IPS-20b (cell line): ENCODE results near the gene AFG1L.
A peak's percentile ranks its signal among the peaks of the same experiment; 100 is the strongest.

ENCODE experiments used
- H3K27ac ChIP-seq: one replicate; pipeline ENCODE4 v1.5.1; 2013; ENCODE audit warnings: low read length
- H3K27me3 ChIP-seq: 2 replicates; pipeline ENCODE4 v1.6.1; 2013; ENCODE audit warnings: mild to moderate bottlenecking, low read length, inconsistent platforms; ENCODE audit not compliant: insufficient read depth
- H3K36me3 ChIP-seq: 2 replicates; pipeline ENCODE4 v1.6.1; 2013; ENCODE audit warnings: low read depth, mild to moderate bottlenecking, inconsistent platforms, low read length, moderate library complexity; ENCODE audit not compliant: insufficient read depth
- H3K4me1 ChIP-seq: 2 replicates; pipeline ENCODE4 v1.6.1; 2013; ENCODE audit warnings: mild to moderate bottlenecking, control low read depth, inconsistent platforms, low read length, moderate library complexity; ENCODE audit not compliant: insufficient read depth
- H3K4me3 ChIP-seq: 2 replicates; pipeline ENCODE4 v1.5.1; 2013; ENCODE audit warnings: mild to moderate bottlenecking, low read length, inconsistent platforms
- H3K9ac ChIP-seq: 2 replicates; pipeline ENCODE4 v1.6.1; 2013; ENCODE audit warnings: low read depth, mild to moderate bottlenecking, inconsistent platforms, low read length, moderate library complexity
- H3K9me3 ChIP-seq: 2 replicates; pipeline ENCODE4 v1.6.1; 2013; ENCODE audit warnings: mild to moderate bottlenecking, low read depth, low read length, inconsistent platforms; ENCODE audit not compliant: insufficient read depth

Gene AFG1L

DNA sequence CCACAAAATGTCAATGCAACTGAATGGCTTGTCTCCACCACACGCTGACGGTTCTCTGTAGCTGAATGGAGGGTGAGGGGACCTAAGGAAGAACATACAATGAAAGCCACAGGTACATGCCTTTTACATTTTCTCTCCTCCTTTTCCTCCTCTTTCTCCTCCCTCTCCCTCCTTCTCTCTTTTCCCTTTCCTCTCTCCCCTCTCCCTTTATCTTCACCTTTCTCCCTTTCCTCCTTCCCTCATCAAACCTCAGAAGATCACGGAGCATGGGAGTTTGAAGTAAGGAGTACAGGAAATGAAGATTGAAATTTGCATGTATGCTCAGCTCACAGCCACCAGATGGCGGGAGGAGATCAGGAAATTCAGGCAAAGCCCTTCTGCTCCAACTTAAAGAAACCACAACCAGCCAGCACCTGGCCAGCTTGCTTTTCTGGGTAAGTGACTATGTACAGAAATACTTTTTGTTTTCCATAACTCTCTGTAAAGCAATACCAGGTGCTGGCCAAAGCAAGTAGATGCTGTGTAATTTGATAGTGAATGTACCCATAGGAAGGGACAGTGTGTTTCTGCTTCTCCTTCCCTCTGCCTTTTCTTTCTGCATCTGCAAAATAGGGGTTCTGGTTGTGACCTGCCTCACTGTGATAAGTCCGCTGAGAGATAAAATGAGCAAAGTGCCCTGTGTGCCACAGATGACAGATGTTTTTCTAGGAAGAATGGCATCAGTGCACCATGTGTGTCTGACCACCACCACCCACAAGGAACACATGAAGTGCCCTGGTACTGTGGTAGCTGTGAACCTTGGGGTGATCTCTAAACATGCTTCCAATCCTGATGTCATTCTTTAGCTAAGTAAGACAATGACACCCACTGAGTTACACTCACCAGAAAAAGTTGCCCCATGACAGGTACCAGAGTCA lies 247.2 kb downstream of the AFG1L start:
- H3K9ac ChIP-seq = no peak overlapping the region
- H3K27me3 ChIP-seq = no peaks in the 10 kb centered on the region
- no peak overlapping the region for H3K4me3 ChIP-seq

DNA sequence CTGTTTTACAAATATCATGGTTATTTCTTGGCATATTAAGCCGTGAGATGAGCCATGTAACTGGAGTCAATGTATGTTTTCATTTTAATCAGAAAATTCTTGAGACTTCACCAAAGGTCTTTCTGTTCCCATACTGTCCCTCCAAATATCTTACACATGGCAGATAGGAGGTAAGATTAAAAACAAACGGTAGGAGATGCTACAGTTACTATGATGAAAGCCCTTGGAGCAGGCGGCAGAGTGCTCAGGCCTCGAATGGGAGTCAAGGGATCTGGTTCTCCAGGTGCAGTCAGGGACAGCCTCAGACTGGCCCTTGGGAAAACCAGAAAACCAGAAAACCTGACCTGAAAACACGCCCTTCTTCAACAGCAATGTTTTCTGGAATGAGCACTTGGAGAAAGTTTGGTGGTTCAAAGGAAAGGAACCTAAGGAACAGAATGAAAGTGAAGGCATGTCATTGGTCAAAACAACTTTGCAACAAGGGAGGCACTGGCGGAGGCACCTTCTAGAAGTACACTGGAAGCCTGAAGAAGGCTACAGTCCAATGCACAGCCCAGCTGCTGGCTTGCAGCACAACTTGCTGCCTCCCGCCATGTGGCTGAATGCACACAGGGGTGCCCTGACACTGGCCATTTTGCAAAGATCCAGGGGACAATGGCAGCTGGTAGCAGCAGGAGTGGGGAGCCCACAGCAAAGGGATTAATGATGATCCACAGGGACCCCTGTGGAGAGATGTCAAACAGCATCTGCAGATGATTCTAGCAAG lies 248.5 kb downstream of the AFG1L start:
- H3K9ac ChIP-seq = no peak overlapping the region
- no peaks in the 10 kb centered on the region for H3K27me3 ChIP-seq
- H3K4me3 ChIP-seq = no peak overlapping the region
- H3K36me3 ChIP-seq = no peaks in the 10 kb centered on the region
- no peaks in the 10 kb centered on the region for H3K4me1 ChIP-seq
- no peak overlapping the region for H3K27ac ChIP-seq
- no peaks in the 10 kb centered on the region for H3K9me3 ChIP-seq

More for the DNA sequence above, 247.2 kb downstream of the AFG1L start:
- H3K27ac ChIP-seq = no peak overlapping the region
- no peaks in the 10 kb centered on the region for H3K4me1 ChIP-seq
- no peaks in the 10 kb centered on the region for H3K36me3 ChIP-seq
- no peaks in the 10 kb centered on the region for H3K9me3 ChIP-seq

DNA sequence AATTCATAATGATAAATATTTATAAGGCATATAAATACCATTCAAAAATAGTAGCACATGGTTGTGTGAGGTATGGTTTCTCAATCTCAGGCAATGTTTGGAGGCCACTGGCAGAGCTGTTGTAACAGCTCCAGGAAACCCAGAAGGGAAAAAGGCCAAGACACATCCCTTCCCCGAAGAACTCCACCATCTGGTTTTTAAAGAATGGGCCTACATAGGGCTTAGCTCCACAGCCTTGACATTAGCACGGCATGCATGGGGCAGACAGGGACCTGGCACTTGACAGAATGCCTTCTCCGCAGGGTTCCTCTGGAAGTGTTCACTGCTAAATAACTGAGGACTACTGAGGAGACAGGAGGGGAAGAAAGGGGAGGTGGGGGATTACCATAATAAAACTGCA lies 249.8 kb downstream of the AFG1L start:
- Histone ChIP-seq H3K27me3 (no peaks in the 10 kb centered on the region), H3K36me3 (no peaks in the 10 kb centered on the region), H3K9ac (no peak overlapping the region), H3K27ac (no peak overlapping the region), H3K4me1 (no peaks in the 10 kb centered on the region), H3K9me3 (no peaks in the 10 kb centered on the region), H3K4me3 (no peak overlapping the region)

DNA sequence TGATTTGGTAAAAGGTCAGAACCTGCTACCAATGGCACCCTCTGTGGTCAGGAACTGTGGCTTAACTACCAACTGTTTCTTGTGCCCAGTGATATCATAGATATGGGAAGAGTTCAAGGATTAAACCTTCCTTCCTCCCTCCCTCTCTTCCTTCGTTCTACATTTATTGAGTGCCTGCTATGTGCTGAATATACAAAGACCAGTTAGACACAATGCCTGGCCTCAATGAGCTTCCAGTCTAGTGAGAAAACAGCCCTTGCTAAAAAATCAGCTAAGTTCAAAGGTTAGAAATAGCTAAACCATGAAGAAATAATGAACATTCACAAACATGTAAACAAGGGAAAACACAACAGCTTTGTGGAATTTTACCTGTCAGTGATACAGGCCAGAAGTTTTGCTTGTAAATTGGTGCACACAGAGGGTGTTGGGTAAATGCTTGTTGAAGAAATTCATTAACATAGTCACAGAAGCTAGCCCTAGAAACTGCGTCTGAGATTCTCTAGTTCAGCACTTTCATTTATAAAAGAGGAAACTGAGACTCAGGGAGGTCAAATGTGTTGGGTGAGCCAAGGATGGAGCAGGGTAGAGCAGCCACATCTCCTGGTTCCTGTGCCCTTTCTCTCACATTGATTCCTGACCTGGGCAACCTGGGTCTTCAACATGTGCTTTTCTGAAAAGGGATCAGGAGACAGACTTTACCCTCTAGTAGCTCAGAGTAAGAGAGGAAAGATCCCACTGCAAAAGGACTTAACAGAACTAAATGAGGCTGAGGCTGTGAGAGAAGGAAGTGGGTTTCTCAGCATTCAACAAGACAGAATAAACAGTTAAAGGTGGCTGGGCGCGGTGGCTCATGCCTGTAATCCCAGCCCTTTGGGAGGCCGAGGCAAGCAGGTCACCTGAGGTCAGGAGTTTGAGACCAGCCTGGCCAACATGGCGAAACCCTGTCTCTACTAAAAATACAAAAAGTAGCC lies 251.5 kb downstream of the AFG1L start:
- H3K36me3 ChIP-seq = no peaks in the 10 kb centered on the region
- no peak overlapping the region for H3K9ac ChIP-seq

DNA sequence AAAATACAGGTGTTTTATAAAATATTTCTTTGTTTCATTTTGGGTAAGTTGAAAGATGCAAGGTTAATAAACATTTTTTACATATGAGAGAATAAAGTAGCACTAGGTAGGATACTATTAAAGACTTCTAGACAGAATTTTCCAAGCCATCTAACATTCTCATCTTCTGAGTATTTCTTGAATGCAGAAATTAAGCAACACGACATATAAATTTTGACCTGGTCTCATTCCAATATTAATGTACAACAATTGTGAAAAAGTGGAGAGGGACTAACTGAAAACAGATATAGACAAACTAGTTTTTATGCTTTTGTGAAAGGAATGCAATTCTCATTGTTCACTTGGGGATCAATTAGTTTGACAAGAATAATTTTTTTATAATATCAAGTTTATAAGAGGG lies 254.4 kb downstream of the AFG1L start:
- Histone ChIP-seq H3K9me3 (no peaks in the 10 kb centered on the region), H3K4me1 (no peaks in the 10 kb centered on the region), H3K36me3 (no peaks in the 10 kb centered on the region), H3K4me3 (no peak overlapping the region), H3K27ac (no peak overlapping the region), H3K9ac (no peak overlapping the region), H3K27me3 (no peaks in the 10 kb centered on the region)

More for the DNA sequence above, 251.5 kb downstream of the AFG1L start:
- Histone ChIP-seq H3K4me1 (no peaks in the 10 kb centered on the region), H3K27ac (no peak overlapping the region), H3K9me3 (no peaks in the 10 kb centered on the region), H3K4me3 (no peak overlapping the region), H3K27me3 (no peaks in the 10 kb centered on the region)

DNA sequence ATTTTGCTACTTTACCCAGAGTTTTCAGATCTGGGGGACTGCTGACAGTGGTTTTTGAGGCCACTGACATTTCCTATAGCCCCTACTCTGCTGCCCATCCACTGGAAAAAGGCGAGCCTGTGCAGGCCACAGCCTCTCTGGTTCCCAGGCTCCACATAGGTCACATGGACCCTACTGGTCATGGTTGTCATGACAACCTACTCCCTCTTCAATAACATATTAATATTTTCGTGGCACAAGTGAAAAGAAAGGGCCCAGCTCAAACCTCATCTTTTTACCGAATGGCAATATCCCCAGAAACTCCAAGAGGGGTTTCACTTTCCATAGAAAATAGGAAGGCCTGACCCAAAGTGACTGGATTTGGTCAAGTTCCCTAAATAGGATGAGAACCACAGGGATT lies 254.9 kb downstream of the AFG1L start:
- Histone ChIP-seq H3K27ac (no peak overlapping the region), H3K4me1 (no peaks in the 10 kb centered on the region), H3K36me3 (no peaks in the 10 kb centered on the region), H3K4me3 (no peak overlapping the region), H3K9ac (no peak overlapping the region), H3K27me3 (peaks cover 4% of the 10 kb centered on the region; the same call in 1 of the 2 replicates), H3K9me3 (no peaks in the 10 kb centered on the region)

DNA sequence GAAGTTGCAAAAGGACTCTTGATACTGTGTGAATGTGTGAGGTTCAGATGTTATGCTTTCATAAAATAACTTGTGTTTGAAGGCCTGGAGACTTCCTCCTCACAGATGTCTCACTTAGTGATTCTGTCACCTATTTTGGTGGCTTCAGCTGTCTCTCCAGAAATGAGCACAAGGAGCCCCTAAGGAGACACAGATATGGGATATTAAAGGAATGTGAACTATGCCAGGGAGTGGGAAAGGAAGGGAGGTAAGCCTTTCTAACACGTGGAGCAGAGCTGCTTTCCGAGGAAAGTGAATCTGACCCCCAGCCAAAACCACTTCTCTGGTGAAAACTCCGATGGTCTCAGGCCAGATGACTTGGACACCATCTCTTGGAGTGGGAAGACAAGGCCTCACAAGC lies 255.4 kb downstream of the AFG1L start:
- Histone ChIP-seq H3K4me1 (no peaks in the 10 kb centered on the region), H3K9me3 (no peaks in the 10 kb centered on the region), H3K27me3 (peaks cover 9% of the 10 kb centered on the region), H3K27ac (no peak overlapping the region), H3K4me3 (no peak overlapping the region), H3K36me3 (no peaks in the 10 kb centered on the region), H3K9ac (no peak overlapping the region)

DNA sequence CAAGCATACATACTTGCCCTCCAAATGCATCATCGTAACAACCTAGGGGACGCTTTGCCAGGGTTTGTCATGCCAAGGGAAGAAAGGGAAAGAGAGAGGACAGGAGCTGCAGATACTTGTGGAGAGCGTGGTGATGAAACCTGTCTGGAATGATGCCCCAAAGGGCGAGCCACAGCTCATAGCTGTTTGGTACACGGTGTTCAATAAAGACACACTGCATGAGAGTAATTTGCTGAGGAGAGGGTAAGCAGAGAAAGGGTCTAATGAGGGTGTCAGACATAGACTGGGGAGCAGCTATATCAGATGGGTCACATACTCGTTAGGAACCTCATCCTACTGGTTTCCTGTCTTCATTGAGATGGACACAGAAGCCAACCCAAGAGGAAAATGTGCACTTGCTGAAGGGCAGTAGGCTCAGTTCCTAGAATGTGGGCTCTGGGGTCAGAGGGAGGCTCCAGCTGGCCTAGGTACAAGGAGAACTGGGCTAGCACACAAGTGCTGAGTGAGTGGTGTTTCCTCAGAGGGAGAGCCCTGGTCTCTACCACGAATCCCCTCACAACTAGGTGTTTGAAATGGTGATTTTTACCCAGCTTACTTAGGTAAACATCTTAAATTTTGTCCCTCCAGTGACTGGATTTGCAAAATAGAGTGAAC lies 260.7 kb downstream of the AFG1L start:
- Histone ChIP-seq H3K9ac (no peak overlapping the region), H3K27ac (no peak overlapping the region), H3K4me1 (peaks cover 7% of the 10 kb centered on the region; the same call in 1 of the 2 replicates), H3K4me3 (no peak overlapping the region), H3K36me3 (no peaks in the 10 kb centered on the region), H3K27me3 (peaks cover 36% of the 10 kb centered on the region), H3K9me3 (no peaks in the 10 kb centered on the region)

DNA sequence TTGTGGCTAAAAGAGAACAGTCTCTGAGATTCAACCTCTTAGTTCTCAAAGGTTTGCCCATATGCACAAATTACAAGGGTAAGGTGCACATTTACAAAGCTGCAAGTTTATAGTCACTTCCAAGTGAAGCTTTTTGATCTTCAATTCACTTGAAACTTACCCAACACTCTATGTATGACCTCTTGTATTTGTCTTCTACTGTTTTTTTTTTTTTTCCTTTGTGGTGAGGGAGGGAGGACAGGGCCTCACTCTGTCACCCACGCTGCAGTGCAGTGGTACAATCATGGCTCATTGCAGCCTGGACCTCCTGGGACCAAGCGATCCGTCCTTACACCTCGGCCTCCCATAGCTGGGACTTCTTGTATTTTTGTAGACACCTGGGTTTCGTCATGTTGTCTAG lies 261.4 kb downstream of the AFG1L start:
- Histone ChIP-seq H3K27me3 (peaks cover 36% of the 10 kb centered on the region), H3K36me3 (no peaks in the 10 kb centered on the region), H3K9ac (no peak overlapping the region), H3K27ac (no peak overlapping the region), H3K9me3 (no peaks in the 10 kb centered on the region), H3K4me1 (peaks cover 7% of the 10 kb centered on the region; the same call in 1 of the 2 replicates), H3K4me3 (no peak overlapping the region)

DNA sequence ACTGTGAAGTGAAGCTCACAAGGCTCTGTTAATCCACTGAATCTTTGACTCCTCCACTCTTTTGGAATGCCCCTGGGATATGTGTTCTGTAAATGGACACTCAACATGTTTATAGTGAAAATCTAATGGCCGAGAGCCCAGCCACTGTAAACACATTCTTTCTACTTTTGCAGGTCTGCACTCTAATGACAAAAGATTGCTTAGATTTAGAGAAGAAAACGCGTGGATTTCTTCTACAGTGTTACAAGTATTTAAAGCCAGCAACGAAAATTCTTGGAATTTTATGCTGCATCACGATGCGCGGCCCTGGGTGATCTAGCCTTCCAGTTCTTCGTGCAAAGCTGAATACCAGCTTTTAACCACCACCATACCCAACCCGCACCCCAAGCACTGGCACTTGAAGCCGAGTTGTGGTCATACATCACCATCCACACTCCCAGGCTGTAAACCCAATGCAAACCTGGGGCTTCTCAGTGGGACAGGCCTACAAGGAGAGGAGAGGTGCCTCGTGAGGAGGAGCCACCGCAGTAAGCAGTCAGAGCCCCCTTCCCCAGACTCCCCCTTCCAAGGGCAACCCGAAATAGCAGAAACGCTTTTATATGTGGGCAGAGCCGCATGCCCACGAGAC lies 262.1 kb downstream of the AFG1L start:
- no peak overlapping the region for H3K27ac ChIP-seq

More for the DNA sequence above, 262.1 kb downstream of the AFG1L start:
- H3K4me3 ChIP-seq = peak overlapping the region; percentile 93
- no peaks in the 10 kb centered on the region for H3K36me3 ChIP-seq
- H3K9me3 ChIP-seq = no peaks in the 10 kb centered on the region
- H3K4me1 ChIP-seq = peaks cover 7% of the 10 kb centered on the region; the same call in 1 of the 2 replicates
- peaks cover 42% of the 10 kb centered on the region for H3K27me3 ChIP-seq
- H3K9ac ChIP-seq = peak overlapping the region; percentile 93
